Neutrophil (primary cell): Measurements from ENCODE around the gene CYP2W1.

Experiments used
- H3K27ac ChIP-seq: fragments of 200-600 bp; sonication (generic); 2 replicates; pipeline ENCODE4 v1.5.1; 2016; ENCODE audit warnings: mild to moderate bottlenecking, moderate library complexity
- H3K27me3 ChIP-seq: fragments of 200-600 bp; sonication (generic); 2 replicates; pipeline ENCODE4 v1.6.0; 2016; ENCODE audit warnings: mild to moderate bottlenecking
- H3K36me3 ChIP-seq: fragments of 200-600 bp; sonication (generic); 2 replicates; pipeline ENCODE4 v1.5.1; 2017
- H3K4me1 ChIP-seq, 2 experiments: fragments of 200-600 bp in 1 of 2; sonication (generic) in 1 of 2; 1 replicate in 1 of 2; 2 replicates in 1 of 2; pipeline versions ENCODE4 v1.5.1 to v1.6.1; 2013 to 2016; ENCODE audit warnings: low read depth in 1 of 2, low read length in 1 of 2, mild to moderate bottlenecking in 1 of 2, moderate library complexity in 1 of 2; ENCODE audit not compliant: control insufficient read depth in 1 of 2, insufficient read depth in 1 of 2
- H3K4me3 ChIP-seq, 2 experiments: fragments of 200-600 bp in 1 of 2; sonication (generic) in 1 of 2; 1 replicate in 1 of 2; 2 replicates in 1 of 2; pipeline ENCODE4 v1.5.1; 2013 to 2016; ENCODE audit warnings: low read depth in 1 of 2, low read length in 1 of 2, mild to moderate bottlenecking in 1 of 2, moderate library complexity in 1 of 2
- H3K9me3 ChIP-seq: fragments of 200-600 bp; sonication (generic); 2 replicates; pipeline ENCODE4 v1.5.1; 2016
- CTCF ChIP-seq: fragments of 200-600 bp; sonication (generic); IDR thresholded peaks from 2 replicates; pipeline ENCODE4 v1.5.1; 2016; ENCODE audit warnings: antibody characterized with exemption

CYP2W1 gene

GRCh38 chr7:1022356-1022755 lies 39.4 kb downstream of the CYP2W1 start:
- TF ChIP-seq CTCF = no peak
- H3K27me3 ChIP-seq = peaks cover 27% of the 10 kb centered on the region
- H3K4me1 ChIP-seq = peaks cover 8 to 12% of the 10 kb centered on the region in 2 experiments
- no peaks in the 10 kb centered on the region for H3K36me3 ChIP-seq
- H3K27ac ChIP-seq = no peak overlapping the region
- H3K9me3 ChIP-seq = peaks cover 12% of the 10 kb centered on the region
- no peak overlapping the region for H3K4me3 ChIP-seq

- H3K36me3 ChIP-seq = no peaks in the 10 kb centered on the region
These were observed 40.0 kb downstream of the CYP2W1 start for GRCh38 chr7:1022801-1023465.

GRCh38 chr7:1024331-1024841 lies 41.4 kb downstream of the CYP2W1 start:
- no peak for TF ChIP-seq CTCF
- Histone ChIP-seq H3K4me3 (no peak overlapping the region), H3K27me3 (peaks cover 48% of the 10 kb centered on the region), H3K27ac (no peak overlapping the region), H3K9me3 (peaks cover 12% of the 10 kb centered on the region), H3K4me1 (peaks cover 17 to 23% of the 10 kb centered on the region in 2 experiments), H3K36me3 (no peaks in the 10 kb centered on the region)

More at GRCh38 chr7:1022801-1023465, 40.0 kb downstream of the CYP2W1 start:
- peaks cover 33% of the 10 kb centered on the region for H3K27me3 ChIP-seq
- peaks cover 11 to 17% of the 10 kb centered on the region in 2 experiments for H3K4me1 ChIP-seq
- H3K4me3 ChIP-seq = no peak overlapping the region
- H3K9me3 ChIP-seq = peaks cover 12% of the 10 kb centered on the region
- no peak overlapping the region for H3K27ac ChIP-seq
- TF ChIP-seq CTCF = no peak

- Histone ChIP-seq H3K4me1 (peaks cover 17 to 23% of the 10 kb centered on the region in 2 experiments), H3K9me3 (peaks cover 12% of the 10 kb centered on the region), H3K4me3 (no peak overlapping the region), H3K36me3 (no peaks in the 10 kb centered on the region), H3K27me3 (peaks cover 53% of the 10 kb centered on the region), H3K27ac (no peak overlapping the region)
- TF ChIP-seq CTCF = no peak
These were observed 42.1 kb downstream of the CYP2W1 start for GRCh38 chr7:1024876-1025742.

- Histone ChIP-seq H3K36me3 (no peaks in the 10 kb centered on the region), H3K9me3 (peaks cover 7% of the 10 kb centered on the region), H3K4me3 (no peak overlapping the region), H3K4me1 (peaks cover 17 to 23% of the 10 kb centered on the region in 2 experiments), H3K27ac (no peak overlapping the region), H3K27me3 (peaks cover 53% of the 10 kb centered on the region)
- TF ChIP-seq CTCF = no peak
These were observed 43.0 kb downstream of the CYP2W1 start for GRCh38 chr7:1025743-1026581.
